Loucy (cell line): ENCODE results near the gene PCYT2.

ENCODE experiments used
- EZH2phosphoT487 ChIP-seq: fragments of 200-600 bp; IDR thresholded peaks from 2 replicates; pipeline ENCODE4 v1.6.1; 2018; ENCODE audit warnings: antibody characterized with exemption, mild to moderate bottlenecking, moderate library complexity, borderline replicate concordance
- TF ChIP-seq, protein P1 (sequence below): fragments of 200-600 bp; sonication (generic); conservative IDR thresholded peaks from 2 replicates; pipeline ENCODE4 v1.5.1; 2014; ENCODE audit warnings: mild to moderate bottlenecking, antibody characterized with exemption, low read length

DNA sequence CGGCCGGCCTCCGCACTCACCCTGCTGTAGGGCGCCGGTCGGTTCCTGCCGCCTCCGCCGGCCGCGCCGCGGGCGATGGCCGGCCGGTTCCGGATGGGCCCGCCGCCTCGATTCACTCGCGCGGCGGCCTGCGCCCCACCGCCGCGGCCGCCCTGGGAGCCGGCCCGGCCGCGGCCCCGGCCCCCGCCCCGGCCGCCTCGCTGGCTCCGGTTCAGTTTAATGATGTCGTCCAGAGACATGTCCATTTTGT is 20.0 kb downstream of the PCYT2 start:
- TF ChIP-seq, protein P1, sequence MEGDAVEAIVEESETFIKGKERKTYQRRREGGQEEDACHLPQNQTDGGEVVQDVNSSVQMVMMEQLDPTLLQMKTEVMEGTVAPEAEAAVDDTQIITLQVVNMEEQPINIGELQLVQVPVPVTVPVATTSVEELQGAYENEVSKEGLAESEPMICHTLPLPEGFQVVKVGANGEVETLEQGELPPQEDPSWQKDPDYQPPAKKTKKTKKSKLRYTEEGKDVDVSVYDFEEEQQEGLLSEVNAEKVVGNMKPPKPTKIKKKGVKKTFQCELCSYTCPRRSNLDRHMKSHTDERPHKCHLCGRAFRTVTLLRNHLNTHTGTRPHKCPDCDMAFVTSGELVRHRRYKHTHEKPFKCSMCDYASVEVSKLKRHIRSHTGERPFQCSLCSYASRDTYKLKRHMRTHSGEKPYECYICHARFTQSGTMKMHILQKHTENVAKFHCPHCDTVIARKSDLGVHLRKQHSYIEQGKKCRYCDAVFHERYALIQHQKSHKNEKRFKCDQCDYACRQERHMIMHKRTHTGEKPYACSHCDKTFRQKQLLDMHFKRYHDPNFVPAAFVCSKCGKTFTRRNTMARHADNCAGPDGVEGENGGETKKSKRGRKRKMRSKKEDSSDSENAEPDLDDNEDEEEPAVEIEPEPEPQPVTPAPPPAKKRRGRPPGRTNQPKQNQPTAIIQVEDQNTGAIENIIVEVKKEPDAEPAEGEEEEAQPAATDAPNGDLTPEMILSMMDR = no peak
- no peak for TF ChIP-seq EZH2phosphoT487
